ENCODE results near the gene FCHO2. TPM values are rescaled to one million over a fixed set of nuclear protein-coding genes. Genes with fewer than 3 reads are reported as not detected.
A peak's percentile ranks its signal among the peaks of the same experiment; 100 is the strongest.
"Not testable (repeated sequence)": the region's sequence is repeated elsewhere in the genome, so short reads cannot be mapped to it uniquely, and the experiment has no call there.

The FCHO2 gene
- polyA plus RNA-seq, 1 donor, result 28.1 TPM

- peaks cover 11% of the 10 kb centered on the region for H3K36me3 ChIP-seq (ENCODE audit: control insufficient read depth, insufficient read depth, low read length)
- WGBS (ENCODE audit: insufficient coverage, low lambda C conversion rate), result no CpG with 5 or more reads among the region's 4 CpGs
- no peak overlapping the region for H3K4me3 ChIP-seq (ENCODE audit: low read length)
- H3K4me1 ChIP-seq (ENCODE audit: control insufficient read depth, insufficient read depth, low read length), result no peaks in the 10 kb centered on the region
- no peak for DNase-seq
- no peaks in the 10 kb centered on the region for H3K9me3 ChIP-seq (ENCODE audit: control insufficient read depth, low read depth, low read length)
- no peak overlapping the region for H3K27ac ChIP-seq (ENCODE audit: low read length)
- H3K27me3 ChIP-seq (ENCODE audit: control insufficient read depth, insufficient read depth, low read length), result no peaks in the 10 kb centered on the region
These were observed 44.1 kb downstream of the FCHO2 start for GRCh38 chr5:72999916-73000315.

DNA sequence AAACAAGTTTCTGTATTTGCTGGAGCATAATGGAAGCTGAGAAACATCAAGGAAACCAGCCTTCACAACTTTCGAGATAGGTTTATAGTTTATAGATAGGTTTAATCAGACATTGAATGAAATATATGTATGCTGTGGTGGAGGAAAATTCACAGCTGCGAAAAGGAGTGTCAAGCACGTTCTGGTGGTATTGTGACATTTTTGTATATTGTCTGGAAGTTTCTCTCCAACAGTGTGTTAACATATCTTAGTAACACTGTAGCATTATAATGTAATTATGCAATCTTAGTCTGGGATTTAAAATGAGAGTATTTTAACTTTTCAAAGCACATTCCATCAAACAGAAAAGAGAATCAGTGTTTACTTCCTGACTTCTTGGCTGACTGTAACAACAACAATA is 50.0 kb downstream of the FCHO2 start:
- H3K27ac ChIP-seq (ENCODE audit: low read length), result no peak overlapping the region
- no CpG with 5 or more reads among the region's 3 CpGs for WGBS (ENCODE audit: insufficient coverage, low lambda C conversion rate)
- no peak overlapping the region for H3K4me3 ChIP-seq (ENCODE audit: low read length)
- no peaks in the 10 kb centered on the region for H3K27me3 ChIP-seq (ENCODE audit: control insufficient read depth, insufficient read depth, low read length)
- H3K4me1 ChIP-seq (ENCODE audit: control insufficient read depth, insufficient read depth, low read length), result no peaks in the 10 kb centered on the region
- H3K36me3 ChIP-seq (ENCODE audit: control insufficient read depth, insufficient read depth, low read length), result peaks cover 2% of the 10 kb centered on the region
- no peaks in the 10 kb centered on the region for H3K9me3 ChIP-seq (ENCODE audit: control insufficient read depth, low read depth, low read length)
- no peak for DNase-seq

DNA sequence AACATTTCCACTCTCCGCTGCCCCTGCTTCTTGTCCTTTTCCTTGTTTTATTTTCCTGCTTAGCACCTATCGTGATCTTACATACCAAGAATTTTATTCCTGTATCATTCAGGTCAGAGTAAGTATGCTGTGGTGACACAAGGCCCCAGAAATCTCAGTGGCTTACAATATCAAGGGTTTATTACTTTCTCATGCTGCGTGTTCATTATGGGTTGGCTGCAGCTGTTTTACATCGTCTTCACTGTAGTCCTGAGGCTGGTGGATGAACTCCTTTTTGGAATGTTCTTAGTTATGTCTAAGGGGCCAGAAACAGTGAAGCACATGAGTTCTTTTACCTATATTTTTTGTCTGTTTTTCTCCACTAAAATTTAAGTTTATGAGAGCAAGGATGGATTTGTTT is 51.2 kb downstream of the FCHO2 start:
- no peaks in the 10 kb centered on the region for H3K9me3 ChIP-seq (ENCODE audit: control insufficient read depth, low read depth, low read length)
- H3K4me1 ChIP-seq (ENCODE audit: control insufficient read depth, insufficient read depth, low read length), result no peaks in the 10 kb centered on the region
- no peak overlapping the region for H3K27ac ChIP-seq (ENCODE audit: low read length)
- no peak overlapping the region for H3K4me3 ChIP-seq (ENCODE audit: low read length)
- no peaks in the 10 kb centered on the region for H3K27me3 ChIP-seq (ENCODE audit: control insufficient read depth, insufficient read depth, low read length)
- peaks cover 7% of the 10 kb centered on the region for H3K36me3 ChIP-seq (ENCODE audit: control insufficient read depth, insufficient read depth, low read length)
- WGBS (ENCODE audit: insufficient coverage, low lambda C conversion rate), result 100% methylated on average over 2 of the region's 4 CpGs
- no peak for DNase-seq

DNA sequence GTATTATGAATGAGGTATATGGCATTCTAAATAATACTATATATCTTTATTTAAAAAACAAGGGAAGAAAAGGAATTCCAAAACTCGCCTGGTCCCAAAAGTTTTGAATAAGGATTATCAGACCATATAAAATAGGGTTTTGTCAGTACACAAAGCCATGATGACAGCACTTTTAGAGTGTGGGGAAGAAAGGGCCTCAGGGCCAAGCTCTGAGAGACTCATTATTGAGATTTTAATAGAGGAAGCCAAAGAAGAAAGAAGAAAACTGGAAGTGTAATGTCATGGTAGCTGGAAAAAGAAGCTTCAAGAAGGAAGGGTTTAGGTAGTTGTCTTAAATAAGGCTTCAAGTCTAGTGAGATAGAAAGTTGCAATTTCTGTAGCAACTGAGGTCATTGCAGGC is 53.0 kb downstream of the FCHO2 start:
- Histone ChIP-seq H3K4me3 (ENCODE audit: low read length) (no peak overlapping the region), H3K4me1 (ENCODE audit: control insufficient read depth, insufficient read depth, low read length) (no peaks in the 10 kb centered on the region), H3K27ac (ENCODE audit: low read length) (no peak overlapping the region), H3K9me3 (ENCODE audit: control insufficient read depth, low read depth, low read length) (no peaks in the 10 kb centered on the region), H3K27me3 (ENCODE audit: control insufficient read depth, insufficient read depth, low read length) (no peaks in the 10 kb centered on the region), H3K36me3 (ENCODE audit: control insufficient read depth, insufficient read depth, low read length) (peaks cover 7% of the 10 kb centered on the region)
- 100% methylated on average over 1 of the region's 1 CpG for WGBS (ENCODE audit: insufficient coverage, low lambda C conversion rate)
- no peak for DNase-seq

GRCh38 chr5:73011612-73012011 is 55.8 kb downstream of the FCHO2 start:
- H3K27me3 ChIP-seq (ENCODE audit: control insufficient read depth, insufficient read depth, low read length); H3K36me3 ChIP-seq (ENCODE audit: control insufficient read depth, insufficient read depth, low read length); H3K4me1 ChIP-seq (ENCODE audit: control insufficient read depth, insufficient read depth, low read length); DNase-seq; H3K27ac ChIP-seq (ENCODE audit: low read length); H3K9me3 ChIP-seq (ENCODE audit: control insufficient read depth, low read depth, low read length); H3K4me3 ChIP-seq (ENCODE audit: low read length): not testable (repeated sequence)
- WGBS (ENCODE audit: insufficient coverage, low lambda C conversion rate), result no CpG with 5 or more reads among the region's 9 CpGs

DNA sequence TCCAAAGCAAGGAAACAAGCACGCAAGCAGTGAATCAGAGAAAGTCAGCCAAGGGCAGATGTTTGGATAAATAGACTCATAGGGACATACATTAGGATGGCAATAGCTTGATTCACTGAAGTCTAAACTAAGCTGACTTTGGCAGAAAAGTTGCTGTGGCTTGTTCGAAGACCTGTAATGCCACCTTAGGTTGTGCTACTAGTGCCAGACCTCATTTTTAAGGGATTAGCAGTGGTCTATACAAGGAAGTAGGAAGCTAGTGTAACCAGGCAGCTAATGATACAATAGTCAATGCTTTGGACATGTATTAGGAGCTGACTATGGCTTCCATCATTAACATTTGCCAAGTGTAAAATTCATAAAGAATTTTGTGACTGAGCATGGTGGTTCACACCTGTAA is 63.1 kb downstream of the FCHO2 start:
- WGBS (ENCODE audit: insufficient coverage, low lambda C conversion rate), result no CpG with 5 or more reads among the region's 2 CpGs
- DNase-seq, result no peak
- H3K4me1 ChIP-seq (ENCODE audit: control insufficient read depth, insufficient read depth, low read length), result no peaks in the 10 kb centered on the region
- no peaks in the 10 kb centered on the region for H3K9me3 ChIP-seq (ENCODE audit: control insufficient read depth, low read depth, low read length)
- H3K27me3 ChIP-seq (ENCODE audit: control insufficient read depth, insufficient read depth, low read length), result no peaks in the 10 kb centered on the region
- no peak overlapping the region for H3K27ac ChIP-seq (ENCODE audit: low read length)
- H3K4me3 ChIP-seq (ENCODE audit: low read length), result no peak overlapping the region
- peaks cover 22% of the 10 kb centered on the region for H3K36me3 ChIP-seq (ENCODE audit: control insufficient read depth, insufficient read depth, low read length)

- WGBS (ENCODE audit: insufficient coverage, low lambda C conversion rate), result no CpG with 5 or more reads among the region's 2 CpGs
These were observed 63.9 kb downstream of the FCHO2 start for GRCh38 chr5:73019766-73020165.

DNA sequence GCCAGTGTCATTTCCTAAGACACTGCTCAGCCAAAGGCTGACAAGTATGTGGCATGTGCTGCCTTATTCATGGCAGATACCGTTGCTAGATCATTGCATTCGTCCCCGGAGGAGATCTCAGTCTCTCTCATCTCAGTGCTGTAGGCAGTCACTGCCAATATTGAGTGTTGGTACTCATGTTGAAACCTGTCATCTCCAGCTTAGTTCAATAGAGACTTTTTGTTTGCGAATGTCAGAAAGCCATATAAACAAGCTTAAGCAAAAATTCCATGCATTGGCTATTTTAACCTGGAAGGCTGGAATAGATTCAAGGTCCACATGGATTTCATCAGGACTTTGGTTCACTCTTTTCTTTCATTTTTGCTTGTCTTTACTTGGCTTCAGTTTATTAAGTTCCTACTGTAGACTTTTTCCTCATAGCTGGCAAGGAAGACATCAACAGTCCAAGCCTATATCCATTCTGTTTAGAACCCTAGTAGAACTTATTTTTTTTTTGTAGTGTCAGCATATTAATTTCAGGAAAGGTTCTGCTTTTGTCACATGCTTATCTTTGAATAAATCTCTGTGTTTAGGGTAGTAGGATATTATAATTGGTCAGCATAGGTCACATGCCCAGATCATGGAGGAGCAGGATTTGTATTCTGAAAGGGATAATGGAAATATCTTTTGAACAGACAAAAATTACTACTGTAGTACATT is 66.8 kb downstream of the FCHO2 start:
- Histone ChIP-seq H3K4me1 (ENCODE audit: control insufficient read depth, insufficient read depth, low read length) (no peaks in the 10 kb centered on the region), H3K9me3 (ENCODE audit: control insufficient read depth, low read depth, low read length) (no peaks in the 10 kb centered on the region), H3K27me3 (ENCODE audit: control insufficient read depth, insufficient read depth, low read length) (no peaks in the 10 kb centered on the region), H3K27ac (ENCODE audit: low read length) (peak overlapping the region; percentile 31), H3K4me3 (ENCODE audit: low read length) (no peak overlapping the region), H3K36me3 (ENCODE audit: control insufficient read depth, insufficient read depth, low read length) (peaks cover 32% of the 10 kb centered on the region)
- no CpG with 5 or more reads among the region's 4 CpGs for WGBS (ENCODE audit: insufficient coverage, low lambda C conversion rate)
- DNase-seq, result peak; percentile 12 to 59

More at GRCh38 chr5:73019766-73020165, 63.9 kb downstream of the FCHO2 start:
- no peak overlapping the region for H3K27ac ChIP-seq (ENCODE audit: low read length)
- H3K27me3 ChIP-seq (ENCODE audit: control insufficient read depth, insufficient read depth, low read length), result no peaks in the 10 kb centered on the region
- peaks cover 22% of the 10 kb centered on the region for H3K36me3 ChIP-seq (ENCODE audit: control insufficient read depth, insufficient read depth, low read length)
- no peak for DNase-seq
- H3K4me3 ChIP-seq (ENCODE audit: low read length), result no peak overlapping the region
- H3K9me3 ChIP-seq (ENCODE audit: control insufficient read depth, low read depth, low read length), result no peaks in the 10 kb centered on the region
- H3K4me1 ChIP-seq (ENCODE audit: control insufficient read depth, insufficient read depth, low read length), result no peaks in the 10 kb centered on the region

DNA sequence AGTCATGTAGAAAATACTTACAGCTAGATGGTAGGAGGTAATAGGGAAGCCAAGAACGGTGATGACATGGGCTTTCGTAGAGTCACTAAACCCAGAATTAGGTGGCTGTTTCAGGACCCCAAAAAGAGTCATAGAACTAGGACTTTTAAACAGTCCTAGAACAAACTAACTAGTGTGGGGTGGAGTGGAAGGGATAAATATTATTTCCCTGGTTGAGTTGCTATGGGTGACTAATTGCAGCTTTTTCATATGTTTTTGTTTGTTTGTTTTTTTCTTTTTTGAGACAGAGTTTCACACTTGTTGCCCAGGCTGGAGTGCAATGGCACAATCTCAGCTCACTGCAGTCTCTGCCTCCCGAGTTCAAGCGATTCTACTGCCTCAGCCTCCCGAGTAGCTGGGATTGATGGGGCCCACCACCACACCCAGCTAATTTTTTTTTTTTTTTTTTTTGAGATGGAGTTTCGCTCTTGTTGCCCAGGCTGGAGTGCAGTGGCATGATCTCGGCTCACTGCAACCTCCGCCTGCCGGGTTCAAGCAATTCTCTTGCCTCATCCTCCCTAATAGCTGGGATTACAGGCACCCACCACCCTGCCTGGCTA is 69.2 kb downstream of the FCHO2 start:
- not testable (repeated sequence) for DNase-seq; H3K9me3 ChIP-seq (ENCODE audit: control insufficient read depth, low read depth, low read length); H3K27me3 ChIP-seq (ENCODE audit: control insufficient read depth, insufficient read depth, low read length); H3K4me1 ChIP-seq (ENCODE audit: control insufficient read depth, insufficient read depth, low read length); H3K4me3 ChIP-seq (ENCODE audit: low read length); H3K27ac ChIP-seq (ENCODE audit: low read length)
- no CpG with 5 or more reads among the region's 9 CpGs for WGBS (ENCODE audit: insufficient coverage, low lambda C conversion rate)
- H3K36me3 ChIP-seq (ENCODE audit: control insufficient read depth, insufficient read depth, low read length), result peaks cover 29% of the 10 kb centered on the region

DNA sequence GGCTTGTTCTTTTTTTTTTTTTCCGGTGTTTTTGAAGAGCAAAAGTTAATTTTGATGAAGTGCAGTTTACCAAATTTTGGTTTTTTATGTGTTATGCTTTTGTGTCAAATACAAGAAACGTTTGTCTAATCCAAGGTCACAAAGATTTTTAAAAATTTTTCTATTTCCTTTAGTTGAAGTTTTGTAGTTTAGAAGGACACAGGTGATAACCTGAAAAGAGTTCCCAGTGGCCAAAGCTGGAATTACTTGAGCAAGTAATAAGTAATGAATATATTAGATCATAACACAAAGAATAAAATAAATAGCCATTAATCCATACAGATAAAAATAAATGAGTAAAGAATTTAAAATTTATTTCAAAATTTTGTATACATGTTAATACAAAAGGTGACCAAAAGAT is 71.5 kb downstream of the FCHO2 start:
- Histone ChIP-seq H3K9me3 (ENCODE audit: control insufficient read depth, low read depth, low read length) (no peaks in the 10 kb centered on the region), H3K4me1 (ENCODE audit: control insufficient read depth, insufficient read depth, low read length) (no peaks in the 10 kb centered on the region), H3K36me3 (ENCODE audit: control insufficient read depth, insufficient read depth, low read length) (peaks cover 24% of the 10 kb centered on the region), H3K27ac (ENCODE audit: low read length) (no peak overlapping the region), H3K27me3 (ENCODE audit: control insufficient read depth, insufficient read depth, low read length) (no peaks in the 10 kb centered on the region), H3K4me3 (ENCODE audit: low read length) (no peak overlapping the region)
- no peak for DNase-seq
- WGBS (ENCODE audit: insufficient coverage, low lambda C conversion rate), result 86% methylated on average over 2 of the region's 2 CpGs

- Histone ChIP-seq H3K36me3 (ENCODE audit: control insufficient read depth, insufficient read depth, low read length) (peaks cover 24% of the 10 kb centered on the region), H3K9me3 (ENCODE audit: control insufficient read depth, low read depth, low read length) (no peaks in the 10 kb centered on the region), H3K27me3 (ENCODE audit: control insufficient read depth, insufficient read depth, low read length) (no peaks in the 10 kb centered on the region), H3K27ac (ENCODE audit: low read length) (no peak overlapping the region), H3K4me3 (ENCODE audit: low read length) (no peak overlapping the region), H3K4me1 (ENCODE audit: control insufficient read depth, insufficient read depth, low read length) (no peaks in the 10 kb centered on the region)
- DNase-seq, result no peak
- 100% methylated on average over 3 of the region's 4 CpGs for WGBS (ENCODE audit: insufficient coverage, low lambda C conversion rate)
These were observed 72.0 kb downstream of the FCHO2 start for GRCh38 chr5:73027816-73028215.
